Adrenal gland (tissue), 5 donors: ENCODE results near the gene MUC6.

Experiments used
- POLR2A ChIP-seq, 2 donors: fragments of 450-650 bp; IDR thresholded peaks; one replicate each; pipeline ENCODE4 v1.6.1; 2017; ENCODE audit warnings: antibody characterized with exemption in 2 of 2, mild to moderate bottlenecking in 2 of 2, moderate library complexity in 1 of 2
- TF ChIP-seq, protein P1 (sequence below), 6 experiments: fragments of 450-650 bp in 4 of 6; fragments of 200-600 bp in 2 of 6; sonication (generic) in 1 of 6; IDR thresholded peaks; 1 replicate in 5 of 6; 2 replicates in 1 of 6; pipeline versions ENCODE4 v1.5.1 to v1.8.0; 2016 to 2021; ENCODE audit warnings: antibody characterized with exemption in 6 of 6, mild to moderate bottlenecking in 2 of 6, moderate library complexity in 1 of 6
- donor health status: DM: no; HTN: no; CAD: no.

DNA sequence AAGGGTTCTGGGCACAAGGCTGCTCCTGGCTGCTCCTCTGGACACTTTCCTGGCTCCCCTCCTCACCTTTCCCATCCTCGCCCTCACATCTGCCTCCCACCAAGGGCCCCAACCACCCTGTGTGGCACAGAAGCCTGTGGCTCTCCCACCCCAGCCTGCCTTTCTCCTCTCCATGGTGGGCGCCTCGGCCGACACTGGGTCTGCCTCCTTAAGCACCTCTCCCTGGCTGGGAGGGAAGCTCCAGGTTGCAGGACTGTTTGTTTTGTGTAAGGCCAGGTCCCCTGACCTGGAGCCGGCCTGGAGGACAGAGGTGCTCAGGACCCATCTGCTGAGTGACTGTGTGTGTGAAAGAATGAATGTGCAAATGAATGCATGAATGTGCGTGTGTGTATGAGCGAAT, 14.1 kb downstream of the MUC6 start:
- no peak for TF ChIP-seq POLR2A (IDR thresholded peaks at IDR 0.05)
- TF ChIP-seq, protein P1, sequence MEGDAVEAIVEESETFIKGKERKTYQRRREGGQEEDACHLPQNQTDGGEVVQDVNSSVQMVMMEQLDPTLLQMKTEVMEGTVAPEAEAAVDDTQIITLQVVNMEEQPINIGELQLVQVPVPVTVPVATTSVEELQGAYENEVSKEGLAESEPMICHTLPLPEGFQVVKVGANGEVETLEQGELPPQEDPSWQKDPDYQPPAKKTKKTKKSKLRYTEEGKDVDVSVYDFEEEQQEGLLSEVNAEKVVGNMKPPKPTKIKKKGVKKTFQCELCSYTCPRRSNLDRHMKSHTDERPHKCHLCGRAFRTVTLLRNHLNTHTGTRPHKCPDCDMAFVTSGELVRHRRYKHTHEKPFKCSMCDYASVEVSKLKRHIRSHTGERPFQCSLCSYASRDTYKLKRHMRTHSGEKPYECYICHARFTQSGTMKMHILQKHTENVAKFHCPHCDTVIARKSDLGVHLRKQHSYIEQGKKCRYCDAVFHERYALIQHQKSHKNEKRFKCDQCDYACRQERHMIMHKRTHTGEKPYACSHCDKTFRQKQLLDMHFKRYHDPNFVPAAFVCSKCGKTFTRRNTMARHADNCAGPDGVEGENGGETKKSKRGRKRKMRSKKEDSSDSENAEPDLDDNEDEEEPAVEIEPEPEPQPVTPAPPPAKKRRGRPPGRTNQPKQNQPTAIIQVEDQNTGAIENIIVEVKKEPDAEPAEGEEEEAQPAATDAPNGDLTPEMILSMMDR (IDR thresholded peaks at IDR 0.05), result no peak
